HepG2 (cell line): ENCODE results near the gene MTUS2. TPM values are rescaled to one million over a fixed set of nuclear protein-coding genes. Genes with fewer than 3 reads are reported as not detected.

ENCODE experiments used
- ATAC-seq: fragments of 200-7000 bp; cut with Tn5 transposase; 3 replicates; pipeline ENCODE4 v1.9.1; 2020; ENCODE audit warnings: mild to moderate bottlenecking, moderate library complexity
- BruUV-seq: library from RNA; stranded (reverse); fragments of 400-500 nt; replicated peaks from 2 replicates; lab custom pipeline; 2021; lab: Mats Ljungman, UMichigan
- CTCF ChIA-PET: fragments of 300-600 bp; formaldehyde crosslinking; extraction: SDS; loops from one replicate; lab custom pipeline; 2021; ENCODE audit warnings: low total read pairs, inconsistent platforms, low intra/inter-chr PET ratio; lab: Yijun Ruan, JAX
- POLR2A ChIA-PET: fragments of 350-600 bp; sonication (Branson Sonifier 250); formaldehyde crosslinking; loops from one replicate; lab custom pipeline; 2020; ENCODE audit warnings: antibody characterized with exemption, inconsistent platforms; lab: Yijun Ruan, JAX
- DNase-seq: peaks from one replicate; pipeline ENCODE4 v3.0.0-alpha.2; 2015; ENCODE audit warnings: low spot score
- FAIRE-seq: peaks from 3 replicates; lab custom pipeline; 2011; peaks lifted over from hg19 to GRCh38; lab: Jason Lieb, UNC
- H2AFZ ChIP-seq: one replicate; pipeline ENCODE4 v1.6.1; 2011; ENCODE audit warnings: low read length, inconsistent platforms
- H3K27ac ChIP-seq: fragments of 300-600 bp; 3 replicates; pipeline ENCODE4 v1.8.0; 2011; ENCODE audit warnings: mixed run types, mild to moderate bottlenecking, mixed read lengths, low read length, inconsistent platforms; ENCODE audit not compliant: insufficient read depth; ENCODE audit errors: extremely low read length
- H3K27me3 ChIP-seq, 2 experiments: fragments of 200-600 bp in 1 of 2; 2 replicates in 1 of 2; 3 replicates in 1 of 2; pipeline versions ENCODE4 v1.6.0 to v1.8.0; 2011; ENCODE audit warnings: low read length in 2 of 2, mild to moderate bottlenecking in 2 of 2, moderate library complexity in 2 of 2, inconsistent platforms in 1 of 2; ENCODE audit not compliant: insufficient read depth in 2 of 2, control insufficient read depth in 1 of 2
- H3K36me3 ChIP-seq, 2 experiments: fragments of 200-600 bp in 1 of 2; replicated peaks in 1 of 2; 2 replicates in 1 of 2; 3 replicates in 1 of 2; pipeline versions ENCODE4 v1.5.1 to v1.8.0; 2011; ENCODE audit warnings: low read length in 2 of 2, inconsistent platforms in 1 of 2; ENCODE audit not compliant: insufficient read depth in 2 of 2, control insufficient read depth in 1 of 2
- H3K4me1 ChIP-seq: 2 replicates; pipeline ENCODE4 v1.5.1; 2012; ENCODE audit warnings: low read length, inconsistent platforms; ENCODE audit not compliant: insufficient read depth
- H3K4me2 ChIP-seq: 2 replicates; pipeline ENCODE4 v1.6.0; 2011; ENCODE audit warnings: low read depth, low read length, inconsistent platforms
- H3K4me3 ChIP-seq, 3 experiments: fragments of 200-600 bp in 1 of 3; sonication (generic), shearing (Covaris generic) in 1 of 3; replicated peaks in 1 of 3; 2 replicates each; pipeline ENCODE4 v1.5.1; 2011 to 2016; ENCODE audit warnings: low read length in 3 of 3, inconsistent platforms in 2 of 3, low read depth in 2 of 3, mild to moderate bottlenecking in 2 of 3, control low read depth in 1 of 3, mixed read lengths in 1 of 3; ENCODE audit not compliant: insufficient read depth in 1 of 3
- H3K79me2 ChIP-seq: one replicate; pipeline ENCODE4 v1.6.1; 2011; ENCODE audit warnings: low read length, inconsistent platforms; ENCODE audit not compliant: insufficient read depth
- H3K9ac ChIP-seq: 2 replicates; pipeline ENCODE4 v1.6.0; 2011; ENCODE audit warnings: mild to moderate bottlenecking, low read depth, low read length, inconsistent platforms; ENCODE audit not compliant: insufficient read depth
- H3K9me3 ChIP-seq: 2 replicates; pipeline ENCODE4 v1.5.1; 2012; ENCODE audit warnings: mild to moderate bottlenecking, low read length
- H4K20me1 ChIP-seq: 2 replicates; pipeline ENCODE4 v1.6.0; 2011; ENCODE audit warnings: inconsistent platforms, mild to moderate bottlenecking, low read length, moderate library complexity; ENCODE audit not compliant: insufficient read depth
- ARNTL ChIP-seq: sonication (generic); formaldehyde crosslinking; IDR thresholded peaks from 2 replicates; pipeline ENCODE4 v1.4.0; 2020; ENCODE audit warnings: mild to moderate bottlenecking, missing genetic modification reagents
- BRD4 ChIP-seq: sonication (generic); formaldehyde crosslinking; IDR thresholded peaks from 2 replicates; pipeline ENCODE4 v1.4.0; 2020; ENCODE audit warnings: missing genetic modification reagents
- DMAP1 ChIP-seq: IDR thresholded peaks from 2 replicates; pipeline ENCODE4 v1.6.1; 2016
- GABPB1 ChIP-seq: IDR thresholded peaks from 2 replicates; pipeline ENCODE4 v1.6.1; 2016; ENCODE audit warnings: mild to moderate bottlenecking, missing genetic modification reagents, moderate library complexity, missing compliant biosample characterization
- KLF6 ChIP-seq: IDR thresholded peaks from 2 replicates; pipeline ENCODE4 v1.8.0; 2016; ENCODE audit warnings: missing biosample characterization, missing genetic modification reagents
- MTA3 ChIP-seq: sonication (generic); formaldehyde crosslinking; IDR thresholded peaks from 2 replicates; pipeline ENCODE4 v1.4.0; 2020; ENCODE audit warnings: missing genetic modification reagents
- NONO ChIP-seq, 2 experiments: fragments of 450-650 bp in 1 of 2; sonication (generic) in 1 of 2; formaldehyde crosslinking in 1 of 2; IDR thresholded peaks in 1 of 2; conservative IDR thresholded peaks in 1 of 2; 2 replicates each; pipeline versions ENCODE4 v1.6.1 to v1.8.0; 2017 to 2022; ENCODE audit warnings: mild to moderate bottlenecking in 1 of 2, missing genetic modification reagents in 1 of 2, moderate library complexity in 1 of 2
- PAF1 ChIP-seq: IDR thresholded peaks from 2 replicates; pipeline ENCODE4 v1.6.1; 2016; ENCODE audit warnings: missing genetic modification reagents, missing compliant biosample characterization
- TSC22D2 ChIP-seq: sonication (generic); formaldehyde crosslinking; IDR thresholded peaks from 2 replicates; pipeline ENCODE4 v1.5.1; 2020; ENCODE audit warnings: missing genetic modification reagents, mild to moderate bottlenecking, borderline replicate concordance
- ZFP62 ChIP-seq: sonication (generic); formaldehyde crosslinking; IDR thresholded peaks from 2 replicates; pipeline ENCODE4 v1.4.0; 2020; ENCODE audit warnings: missing genetic modification reagents
- ZIK1 ChIP-seq: sonication (generic); formaldehyde crosslinking; IDR thresholded peaks from 2 replicates; pipeline ENCODE4 v1.5.0; 2020; ENCODE audit warnings: mild to moderate bottlenecking, low read depth, missing genetic modification reagents, borderline replicate concordance
- ZMYM3 ChIP-seq: sonication (generic); formaldehyde crosslinking; IDR thresholded peaks from 2 replicates; pipeline ENCODE4 v1.5.1; 2020; ENCODE audit warnings: mild to moderate bottlenecking, missing genetic modification reagents
- ZNF253 ChIP-seq: sonication (generic); formaldehyde crosslinking; IDR thresholded peaks from 2 replicates; pipeline ENCODE4 v1.8.0; 2022; ENCODE audit warnings: mild to moderate bottlenecking, missing genetic modification reagents, borderline replicate concordance
- ZNF547 ChIP-seq: sonication (generic); formaldehyde crosslinking; IDR thresholded peaks from 2 replicates; pipeline ENCODE4 v1.5.1; 2020; ENCODE audit warnings: mild to moderate bottlenecking, missing genetic modification reagents
- ZNF564 ChIP-seq: sonication (generic); formaldehyde crosslinking; IDR thresholded peaks from 2 replicates; pipeline ENCODE4 v1.8.1; 2023; ENCODE audit warnings: mild to moderate bottlenecking, missing genetic modification reagents
- ZNF724P ChIP-seq: sonication (generic); formaldehyde crosslinking; IDR thresholded peaks from 2 replicates; pipeline ENCODE4 v1.8.0; 2022; ENCODE audit warnings: missing genetic modification reagents, borderline replicate concordance
- ZNF746 ChIP-seq: sonication (generic); formaldehyde crosslinking; IDR thresholded peaks from 2 replicates; pipeline ENCODE4 v1.8.0; 2022; ENCODE audit warnings: mild to moderate bottlenecking, missing genetic modification reagents
- WGBS: methylation state at CpG from one replicate; pipeline ENCODE4 v1.1.6; 2017; ENCODE audit warnings: low lambda C conversion rate; 5-methylcytosine and 5-hydroxymethylcytosine counted together
- in situ Hi-C: cut with HindIII; loops from 2 replicates; pipeline ENCODE4 v1.10.0; 2017; ENCODE audit warnings: low pct_unique_long_range_greater_than_20kb; ENCODE audit not compliant: extremely low pct_ligation_motif_present
- intact Hi-C: fragments of 100-400 bp; cut with micrococcal nuclease; formaldehyde crosslinking; loops from one replicate; pipeline ENCODE4 v1.10.0; 2022; ENCODE audit not compliant: unreplicated experiment
- polyA plus RNA-seq, 8 experiments: library from polyadenylated mRNA; depleted of rRNA in 3 of 8; stranded (reverse) in 7 of 8; unstranded in 1 of 8; fragments of >200 nt; fragmentation: Illumina TruSeq in 4 of 8; extraction: Trizol in 4 of 8; gene quantifications; 2 replicates each; pipeline versions ENCODE4 v1.2.1 to v1.2.3, GENCODE V29; 2011 to 2016; ENCODE audit warnings: low read depth in 4 of 8, missing spikeins in 1 of 8, mixed read lengths in 1 of 8; ENCODE audit not compliant: insufficient read depth in 1 of 8
- total RNA-seq, 5 experiments: library from RNA; depleted of rRNA; stranded (reverse); fragments of >200 nt; fragmentation: Illumina TruSeq; extraction: Trizol; gene quantifications; 2 replicates each; pipeline ENCODE4 v1.2.3, GENCODE V29; 2016; ENCODE audit warnings: low read depth in 1 of 5
- TF ChIP-seq, protein P1 (sequence below): sonication (generic); formaldehyde crosslinking; IDR thresholded peaks from 2 replicates; pipeline ENCODE4 v1.4.0; 2020; ENCODE audit warnings: missing genetic modification reagents, mild to moderate bottlenecking, borderline replicate concordance
- TF ChIP-seq, protein P2 (sequence below): sonication (generic); formaldehyde crosslinking; IDR thresholded peaks from 2 replicates; pipeline ENCODE4 v1.5.1; 2020; ENCODE audit warnings: missing genetic modification reagents, mild to moderate bottlenecking, borderline replicate concordance
- TF ChIP-seq, protein P3 (sequence below): IDR thresholded peaks from 2 replicates; pipeline ENCODE4 v1.6.1; 2016; ENCODE audit warnings: control low read depth
- TF ChIP-seq, protein P4 (sequence below): sonication (generic); formaldehyde crosslinking; IDR thresholded peaks from 2 replicates; pipeline ENCODE4 v1.4.0; 2020; ENCODE audit warnings: missing genetic modification reagents, low read depth, mild to moderate bottlenecking, borderline replicate concordance

The MTUS2 gene
- total and polyA plus RNA-seq, 2 of the 13 experiments (the other 11 are each of a cell fraction or from before 2014, with no cell fraction given) = not detected

DNA sequence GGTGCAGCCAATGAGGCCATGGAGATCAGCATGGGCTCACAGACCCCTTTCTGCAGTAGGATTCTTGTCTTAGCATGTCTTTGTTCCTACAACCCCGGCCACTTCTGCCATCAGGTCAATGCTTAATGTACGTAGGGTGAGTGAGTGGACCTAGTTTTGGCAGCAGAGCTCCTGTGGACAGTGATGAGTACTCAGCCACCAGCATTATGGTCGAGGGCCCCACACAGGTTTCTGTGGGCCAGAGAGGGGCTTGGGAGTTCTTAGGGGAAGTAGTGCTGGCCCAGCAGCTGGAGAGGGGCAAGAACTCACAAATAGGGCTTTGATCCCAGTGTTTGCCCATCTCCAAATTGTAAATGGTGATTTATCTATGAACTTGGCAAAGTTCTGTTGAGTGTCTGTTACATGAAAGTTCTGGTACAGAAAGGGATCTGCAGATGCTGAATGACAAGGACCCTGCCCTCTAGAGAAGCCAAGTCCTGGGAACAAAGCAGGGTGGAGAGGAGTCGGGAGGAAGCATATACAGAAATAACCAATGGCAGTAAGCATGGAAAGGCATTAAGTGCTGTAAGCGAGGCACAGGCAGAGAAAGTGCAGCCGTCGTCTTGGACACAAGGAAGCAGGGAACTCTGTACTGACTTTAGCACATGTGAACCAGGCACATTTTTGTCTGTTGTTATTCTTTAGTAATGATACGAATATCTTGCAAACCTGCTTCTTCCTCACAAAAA is 185.1 kb downstream of the MTUS2 start (continued):
- TF ChIP-seq, protein P1, sequence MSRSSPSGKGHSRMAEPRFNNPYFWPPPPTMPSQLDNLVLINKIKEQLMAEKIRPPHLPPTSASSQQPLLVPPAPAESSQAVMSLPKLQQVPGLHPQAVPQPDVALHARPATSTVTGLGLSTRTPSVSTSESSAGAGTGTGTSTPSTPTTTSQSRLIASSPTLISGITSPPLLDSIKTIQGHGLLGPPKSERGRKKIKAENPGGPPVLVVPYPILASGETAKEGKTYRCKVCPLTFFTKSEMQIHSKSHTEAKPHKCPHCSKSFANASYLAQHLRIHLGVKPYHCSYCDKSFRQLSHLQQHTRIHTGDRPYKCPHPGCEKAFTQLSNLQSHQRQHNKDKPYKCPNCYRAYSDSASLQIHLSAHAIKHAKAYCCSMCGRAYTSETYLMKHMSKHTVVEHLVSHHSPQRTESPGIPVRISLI (CRISPR knock-in tag) = no peak
- TF ChIP-seq ZIK1 (no peak), ARNTL (CRISPR knock-in tag) (no peak), ZNF547 (CRISPR knock-in tag) (no peak), ZNF564 (CRISPR knock-in tag) (no peak), ZNF724P (CRISPR knock-in tag) (no peak), ZFP62 (CRISPR knock-in tag) (no peak), MTA3 (CRISPR knock-in tag) (no peak), DMAP1 (no peak), NONO (IDR thresholded peaks at IDR 0.05) (no peak), NONO (CRISPR knock-in tag; conservative IDR thresholded peaks at IDR 0.05) (no peak)
- TF ChIP-seq, protein P2, sequence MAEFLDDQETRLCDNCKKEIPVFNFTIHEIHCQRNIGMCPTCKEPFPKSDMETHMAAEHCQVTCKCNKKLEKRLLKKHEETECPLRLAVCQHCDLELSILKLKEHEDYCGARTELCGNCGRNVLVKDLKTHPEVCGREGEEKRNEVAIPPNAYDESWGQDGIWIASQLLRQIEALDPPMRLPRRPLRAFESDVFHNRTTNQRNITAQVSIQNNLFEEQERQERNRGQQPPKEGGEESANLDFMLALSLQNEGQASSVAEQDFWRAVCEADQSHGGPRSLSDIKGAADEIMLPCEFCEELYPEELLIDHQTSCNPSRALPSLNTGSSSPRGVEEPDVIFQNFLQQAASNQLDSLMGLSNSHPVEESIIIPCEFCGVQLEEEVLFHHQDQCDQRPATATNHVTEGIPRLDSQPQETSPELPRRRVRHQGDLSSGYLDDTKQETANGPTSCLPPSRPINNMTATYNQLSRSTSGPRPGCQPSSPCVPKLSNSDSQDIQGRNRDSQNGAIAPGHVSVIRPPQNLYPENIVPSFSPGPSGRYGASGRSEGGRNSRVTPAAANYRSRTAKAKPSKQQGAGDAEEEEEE = no peak
- TF ChIP-seq, all 625 proteins: peak for 0

DNA sequence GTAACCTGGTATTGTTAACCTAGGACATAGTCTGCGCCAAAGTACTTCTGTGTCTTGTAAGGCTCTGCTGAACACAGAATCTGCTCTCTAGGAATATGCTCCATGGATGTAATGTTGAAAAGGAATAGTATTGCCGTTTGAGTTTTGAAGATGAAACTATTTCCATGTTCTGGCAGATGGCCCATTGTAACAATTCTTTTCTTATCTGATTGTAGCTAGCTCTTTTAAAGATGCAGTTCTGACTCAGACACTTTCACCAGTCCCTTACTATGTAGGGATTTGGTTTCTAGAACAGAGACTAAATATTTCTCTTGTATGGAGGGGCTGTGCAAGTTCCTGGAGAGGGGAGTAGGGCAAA is 185.6 kb downstream of the MTUS2 start:
- Histone ChIP-seq H3K4me2 (no peak overlapping the region), H2AFZ (no peak overlapping the region), H3K4me3 (no peak overlapping the region), H3K4me1 (no peaks in the 10 kb centered on the region), H3K36me3 (no peaks in the 10 kb centered on the region), H3K9me3 (peaks cover 59% of the 10 kb centered on the region), H3K79me2 (no peaks in the 10 kb centered on the region), H3K27me3 (no peaks in the 10 kb centered on the region), H3K9ac (no peak overlapping the region), H3K27ac (no peak overlapping the region), H4K20me1 (no peaks in the 10 kb centered on the region)
- ATAC-seq = no peak
- 4% methylated on average over 2 of the region's 2 CpGs for WGBS
- FAIRE-seq = no peak
- no TSS peak for BruUV-seq
- no peak for DNase-seq
- in situ Hi-C loops (no loop called here), intact Hi-C loops (no loop called here)
- POLR2A ChIA-PET = no interaction called here
- CTCF ChIA-PET = no interaction called here
- TF ChIP-seq GABPB1 (CRISPR knock-in tag) (no peak), BRD4 (CRISPR knock-in tag) (no peak), ZNF746 (CRISPR knock-in tag) (no peak), KLF6 (CRISPR knock-in tag) (no peak), PAF1 (CRISPR knock-in tag) (no peak), ZNF253 (no peak), TSC22D2 (CRISPR knock-in tag) (no peak), ZMYM3 (CRISPR knock-in tag) (no peak)
- TF ChIP-seq, protein P3, sequence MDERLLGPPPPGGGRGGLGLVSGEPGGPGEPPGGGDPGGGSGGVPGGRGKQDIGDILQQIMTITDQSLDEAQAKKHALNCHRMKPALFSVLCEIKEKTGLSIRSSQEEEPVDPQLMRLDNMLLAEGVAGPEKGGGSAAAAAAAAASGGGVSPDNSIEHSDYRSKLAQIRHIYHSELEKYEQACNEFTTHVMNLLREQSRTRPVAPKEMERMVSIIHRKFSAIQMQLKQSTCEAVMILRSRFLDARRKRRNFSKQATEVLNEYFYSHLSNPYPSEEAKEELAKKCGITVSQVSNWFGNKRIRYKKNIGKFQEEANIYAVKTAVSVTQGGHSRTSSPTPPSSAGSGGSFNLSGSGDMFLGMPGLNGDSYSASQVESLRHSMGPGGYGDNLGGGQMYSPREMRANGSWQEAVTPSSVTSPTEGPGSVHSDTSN (CRISPR knock-in tag) = no peak
- TF ChIP-seq, protein P4, sequence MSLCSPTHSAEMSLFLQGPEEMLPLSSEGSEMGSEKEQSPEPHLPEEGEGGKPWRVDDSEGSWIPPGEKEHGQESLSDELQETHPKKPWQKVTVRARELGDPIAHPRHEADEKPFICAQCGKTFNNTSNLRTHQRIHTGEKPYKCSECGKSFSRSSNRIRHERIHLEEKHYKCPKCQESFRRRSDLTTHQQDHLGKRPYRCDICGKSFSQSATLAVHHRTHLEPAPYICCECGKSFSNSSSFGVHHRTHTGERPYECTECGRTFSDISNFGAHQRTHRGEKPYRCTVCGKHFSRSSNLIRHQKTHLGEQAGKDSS (CRISPR knock-in tag) = no peak
